ENCODE results near the gene IL1F10.

Gene IL1F10

DNA sequence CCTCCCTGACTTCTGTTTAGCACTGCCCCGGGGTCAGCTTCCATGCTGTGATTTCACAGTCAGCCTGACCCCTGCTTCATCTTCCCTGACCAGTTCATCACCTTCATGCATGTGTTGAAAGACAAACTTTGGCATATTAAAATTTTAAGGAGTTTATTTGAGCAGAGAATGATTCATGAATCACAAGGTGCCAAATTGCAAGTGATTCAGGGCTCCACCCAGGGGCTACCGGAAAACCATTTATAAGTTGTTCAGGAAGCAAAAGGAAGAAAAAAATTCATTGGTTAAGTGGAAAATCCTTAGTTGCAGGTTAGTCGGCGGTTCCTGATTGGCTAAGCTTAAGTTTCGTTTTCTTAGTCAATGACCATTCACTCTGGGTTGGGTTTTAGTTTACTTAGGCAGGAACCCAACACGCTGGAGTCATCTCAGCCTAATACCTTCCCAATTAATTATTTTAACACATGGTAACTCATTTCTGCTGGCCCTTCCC is 10.6 kb downstream of the IL1F10 start:
- Histone ChIP-seq H3K4me1 (ENCODE audit: control insufficient read depth, low read length) (0 out of 2 replicates have a peak, but pooled peaks cover 2% of the 10 kb centered on the region), H3K4me2 (ENCODE audit: low read length) (no peak overlapping the region), H3F3A (ENCODE audit: control insufficient read depth, insufficient read depth) (no peaks in the 10 kb centered on the region), H4K20me1 (ENCODE audit: control insufficient read depth, insufficient read depth, low read depth, low read length) (no peaks in the 10 kb centered on the region), H3K36me3 (ENCODE audit: control insufficient read depth, low read length) (no peaks in the 10 kb centered on the region), H3K9me2 (replicated peaks; ENCODE audit: control insufficient read depth, low read length) (no peaks in the 10 kb centered on the region), H3K9me3 (ENCODE audit: control insufficient read depth, insufficient read depth, low read length) (no peaks in the 10 kb centered on the region), H3K79me2 (ENCODE audit: control insufficient read depth, low read length) (no peaks in the 10 kb centered on the region), H3K27me3 (ENCODE audit: control insufficient read depth, low read length) (peaks cover 19% of the 10 kb centered on the region; the same call in 1 of the 2 replicates), H3K4me3 (ENCODE audit: low read length) (no peak overlapping the region), H3K27ac (ENCODE audit: low read depth, low read length) (no peak overlapping the region)
- TF ChIP-seq EZH2phosphoT487 (IDR thresholded peaks at IDR 0.05; ENCODE audit: borderline replicate concordance, low read length) (no peak), CTCF (IDR thresholded peaks at IDR 0.05; ENCODE audit: low read depth, low read length, poor library complexity, severe bottlenecking) (no peak)

GRCh38 chr2:113079131-113079530 is 11.4 kb downstream of the IL1F10 start:
- Histone ChIP-seq H3K4me2 (ENCODE audit: low read length) (no peak overlapping the region), H3K9me3 (ENCODE audit: control insufficient read depth, insufficient read depth, low read length) (no peaks in the 10 kb centered on the region), H3K4me1 (ENCODE audit: control insufficient read depth, low read length) (0 out of 2 replicates have a peak, but pooled peaks cover 2% of the 10 kb centered on the region), H3K79me2 (ENCODE audit: control insufficient read depth, low read length) (no peaks in the 10 kb centered on the region), H3K36me3 (ENCODE audit: control insufficient read depth, low read length) (no peaks in the 10 kb centered on the region), H3K27ac (ENCODE audit: low read depth, low read length) (no peak overlapping the region), H4K20me1 (ENCODE audit: control insufficient read depth, insufficient read depth, low read depth, low read length) (no peaks in the 10 kb centered on the region), H3F3A (ENCODE audit: control insufficient read depth, insufficient read depth) (no peaks in the 10 kb centered on the region), H3K27me3 (ENCODE audit: control insufficient read depth, low read length) (peaks cover 20% of the 10 kb centered on the region; the same call in 1 of the 2 replicates), H3K4me3 (ENCODE audit: low read length) (no peak overlapping the region), H3K9me2 (replicated peaks; ENCODE audit: control insufficient read depth, low read length) (no peaks in the 10 kb centered on the region)
- TF ChIP-seq CTCF (IDR thresholded peaks at IDR 0.05; ENCODE audit: low read depth, low read length, poor library complexity, severe bottlenecking), result no peak
- TF ChIP-seq EZH2phosphoT487 (IDR thresholded peaks at IDR 0.05; ENCODE audit: borderline replicate concordance, low read length), result no peak

DNA sequence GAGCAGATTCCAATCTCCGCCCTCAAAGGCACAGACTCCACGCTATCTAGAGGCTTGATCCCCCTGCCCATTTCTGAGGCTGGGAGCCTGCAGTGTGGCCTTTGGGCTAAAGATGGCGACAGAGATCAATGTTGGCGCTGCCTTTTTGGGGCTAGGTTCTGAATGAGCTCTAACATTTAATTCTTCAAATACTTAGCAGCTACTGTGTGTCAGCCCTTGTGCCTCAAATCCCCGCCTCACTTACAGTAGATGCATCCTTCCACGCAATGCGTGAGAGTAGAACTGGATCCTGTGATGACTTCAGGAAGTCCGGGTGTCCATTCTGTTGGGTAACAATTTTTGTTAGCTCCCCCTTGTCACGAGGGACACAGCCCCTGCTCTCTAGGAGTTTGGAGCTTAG is 12.4 kb downstream of the IL1F10 start:
- no peak overlapping the region for H3K27ac ChIP-seq (ENCODE audit: low read depth, low read length)
- 0 out of 2 replicates have a peak, but pooled peaks cover 2% of the 10 kb centered on the region for H3K4me1 ChIP-seq (ENCODE audit: control insufficient read depth, low read length)
- no peaks in the 10 kb centered on the region for H3K9me3 ChIP-seq (ENCODE audit: control insufficient read depth, insufficient read depth, low read length)
- no peak for TF ChIP-seq EZH2phosphoT487 (IDR thresholded peaks at IDR 0.05; ENCODE audit: borderline replicate concordance, low read length)
- peak; percentile 81 for TF ChIP-seq CTCF (IDR thresholded peaks at IDR 0.05; ENCODE audit: low read depth, low read length, poor library complexity, severe bottlenecking)
- H4K20me1 ChIP-seq (ENCODE audit: control insufficient read depth, insufficient read depth, low read depth, low read length), result no peaks in the 10 kb centered on the region
- no peaks in the 10 kb centered on the region for H3F3A ChIP-seq (ENCODE audit: control insufficient read depth, insufficient read depth)
- no peaks in the 10 kb centered on the region for H3K36me3 ChIP-seq (ENCODE audit: control insufficient read depth, low read length)
- no peaks in the 10 kb centered on the region for H3K79me2 ChIP-seq (ENCODE audit: control insufficient read depth, low read length)
- peaks cover 20% of the 10 kb centered on the region; the same call in 1 of the 2 replicates for H3K27me3 ChIP-seq (ENCODE audit: control insufficient read depth, low read length)
- H3K9me2 ChIP-seq (replicated peaks; ENCODE audit: control insufficient read depth, low read length), result no peaks in the 10 kb centered on the region
- H3K4me2 ChIP-seq (ENCODE audit: low read length), result no peak overlapping the region
- no peak overlapping the region for H3K4me3 ChIP-seq (ENCODE audit: low read length)

All from DOHH2 (cell line).